ENCODE results near the gene CEP57.

DNA sequence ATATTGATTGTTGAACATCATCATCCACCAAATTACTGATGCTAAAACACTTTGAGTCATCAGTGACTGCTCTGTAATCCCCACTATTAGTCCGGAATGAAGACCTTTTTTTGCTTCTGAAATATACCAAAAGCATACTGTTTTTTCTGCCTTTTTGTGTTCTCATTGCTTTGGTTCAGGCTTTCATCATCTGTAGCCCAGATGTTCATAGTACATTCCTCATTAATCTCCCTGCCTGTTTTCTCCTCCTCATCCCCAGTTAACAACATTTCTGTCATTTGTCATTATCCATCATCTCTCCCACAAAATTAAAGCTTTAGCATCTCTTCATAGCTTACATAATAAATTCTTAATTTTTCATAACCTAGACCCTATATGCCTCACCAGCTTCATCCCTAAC, 9.2 kb downstream of the CEP57 start:
- TF ChIP-seq NR3C1 (CRISPR knock-in tag; IDR thresholded peaks at IDR 0.05) (no peak), POLR2A (IDR thresholded peaks at IDR 0.05; ENCODE audit: insufficient read depth in 1 of 2, low read depth in 2 of 2, low read length in 2 of 2) (no peak), JUN (CRISPR knock-in tag; IDR thresholded peaks at IDR 0.05) (no peak)
- TF ChIP-seq, protein P1, sequence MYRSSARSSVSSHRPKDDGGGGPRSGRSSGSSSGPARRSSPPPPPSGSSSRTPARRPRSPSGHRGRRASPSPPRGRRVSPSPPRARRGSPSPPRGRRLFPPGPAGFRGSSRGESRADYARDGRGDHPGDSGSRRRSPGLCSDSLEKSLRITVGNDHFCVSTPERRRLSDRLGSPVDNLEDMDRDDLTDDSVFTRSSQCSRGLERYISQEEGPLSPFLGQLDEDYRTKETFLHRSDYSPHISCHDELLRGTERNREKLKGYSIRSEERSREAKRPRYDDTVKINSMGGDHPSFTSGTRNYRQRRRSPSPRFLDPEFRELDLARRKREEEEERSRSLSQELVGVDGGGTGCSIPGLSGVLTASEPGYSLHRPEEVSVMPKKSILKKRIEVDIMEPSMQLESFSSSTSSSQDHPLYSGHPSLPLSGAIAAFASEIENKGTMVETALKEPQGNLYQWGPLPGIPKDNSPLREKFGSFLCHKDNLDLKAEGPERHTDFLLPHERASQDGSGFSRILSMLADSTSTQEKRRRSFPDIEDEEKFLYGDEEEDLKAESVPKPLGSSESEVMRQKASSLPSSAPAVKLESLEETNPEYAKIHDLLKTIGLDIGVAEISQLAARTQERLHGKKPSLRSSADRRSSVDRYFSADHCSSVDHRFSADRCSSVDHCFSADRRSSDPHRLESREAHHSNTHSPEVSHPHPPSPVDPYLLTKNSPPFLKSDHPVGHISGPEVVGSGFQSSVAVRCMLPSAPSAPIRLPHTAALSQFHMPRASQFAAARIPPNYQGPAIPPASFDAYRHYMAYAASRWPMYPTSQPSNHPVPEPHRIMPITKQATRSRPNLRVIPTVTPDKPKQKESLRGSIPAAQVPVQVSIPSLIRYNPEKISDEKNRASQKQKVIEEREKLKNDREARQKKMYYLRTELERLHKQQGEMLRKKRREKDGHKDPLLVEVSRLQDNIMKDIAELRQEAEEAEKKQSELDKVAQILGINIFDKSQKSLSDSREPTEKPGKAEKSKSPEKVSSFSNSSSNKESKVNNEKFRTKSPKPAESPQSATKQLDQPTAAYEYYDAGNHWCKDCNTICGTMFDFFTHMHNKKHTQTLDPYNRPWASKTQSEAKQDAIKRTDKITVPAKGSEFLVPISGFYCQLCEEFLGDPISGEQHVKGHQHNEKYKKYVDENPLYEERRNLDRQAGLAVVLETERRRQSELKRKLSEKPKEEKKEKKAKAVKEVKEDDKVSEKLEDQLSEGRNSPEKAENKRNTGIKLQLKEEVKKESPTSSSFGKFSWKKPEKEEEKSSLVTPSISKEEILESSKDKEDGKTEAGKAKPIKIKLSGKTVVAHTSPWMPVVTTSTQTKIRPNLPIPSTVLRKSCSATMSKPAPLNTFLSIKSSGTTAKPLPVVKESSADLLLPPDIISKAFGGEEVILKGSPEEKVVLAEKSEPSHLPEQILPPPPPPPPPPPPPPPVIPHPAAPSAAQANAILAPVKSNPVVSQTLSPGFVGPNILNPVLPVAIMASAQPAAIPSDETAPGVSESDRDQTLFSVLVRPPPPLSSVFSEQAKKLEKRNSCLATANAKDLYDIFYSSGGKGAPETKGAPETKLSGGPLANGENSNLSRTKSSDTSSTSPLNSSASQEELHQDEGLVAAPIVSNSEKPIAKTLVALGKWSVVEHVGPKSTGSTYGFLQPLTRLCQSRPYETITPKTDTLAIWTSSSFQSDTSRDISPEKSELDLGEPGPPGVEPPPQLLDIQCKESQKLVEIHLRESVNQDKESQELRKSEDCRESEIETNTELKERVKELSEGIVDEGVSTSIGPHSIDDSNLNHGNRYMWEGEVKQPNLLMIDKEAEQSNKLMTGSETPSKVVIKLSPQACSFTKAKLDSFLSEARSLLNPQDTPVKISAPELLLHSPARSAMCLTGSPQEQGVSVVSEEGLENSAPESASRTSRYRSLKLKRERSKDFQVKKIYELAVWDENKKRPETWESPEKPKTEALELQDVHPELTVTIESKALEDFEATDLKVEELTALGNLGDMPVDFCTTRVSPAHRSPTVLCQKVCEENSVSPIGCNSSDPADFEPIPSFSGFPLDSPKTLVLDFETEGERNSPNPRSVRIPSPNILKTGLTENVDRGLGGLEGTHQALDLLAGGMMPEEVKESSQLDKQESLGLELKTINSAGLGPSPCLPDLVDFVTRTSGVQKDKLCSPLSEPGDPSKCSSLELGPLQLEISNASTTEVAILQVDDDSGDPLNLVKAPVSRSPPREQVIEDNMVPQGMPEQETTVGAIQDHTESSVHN (CRISPR knock-in tag; IDR thresholded peaks at IDR 0.05), result no peak
